ENCODE results near the gene DVL1.

The DVL1 gene

GRCh38 chr1:1365875-1366698, 16.9 kb upstream of the DVL1 start:
- H3K27me3 ChIP-seq (ENCODE audit: insufficient read depth, insufficient read length): no peaks in the 10 kb centered on the region
- no peak for DNase-seq (ENCODE audit: low read depth, low spot score)
- H3K9ac ChIP-seq (ENCODE audit: insufficient read length, low read depth): no peak overlapping the region
- H3K9me3 ChIP-seq (ENCODE audit: insufficient read depth, low read length): peaks cover 9% of the 10 kb centered on the region; the same call in 1 of the 2 replicates
- H3K4me3 ChIP-seq (ENCODE audit: insufficient read length, low read depth): no peak overlapping the region
- peaks cover 4% of the 10 kb centered on the region for H3K4me1 ChIP-seq (ENCODE audit: insufficient read depth, insufficient read length)
- TF ChIP-seq ZNF274 (IDR thresholded peaks at IDR 0.05; ENCODE audit: low read depth, low read length) (no peak), YY1 (IDR thresholded peaks at IDR 0.05; ENCODE audit: insufficient read depth, insufficient read length) (no peak), SUZ12 (IDR thresholded peaks at IDR 0.05; ENCODE audit: extremely low read depth, insufficient read depth, insufficient read length) (no peak)
- H3K36me3 ChIP-seq (ENCODE audit: insufficient read depth, insufficient read length, low read length): peaks cover 6% of the 10 kb centered on the region

GRCh38 chr1:1364266-1364665, 15.0 kb upstream of the DVL1 start:
- H3K4me1 ChIP-seq (ENCODE audit: insufficient read depth, insufficient read length): peaks cover 18% of the 10 kb centered on the region
- no peaks in the 10 kb centered on the region for H3K27me3 ChIP-seq (ENCODE audit: insufficient read depth, insufficient read length)
- H3K9ac ChIP-seq (ENCODE audit: insufficient read length, low read depth): no peak overlapping the region
- H3K36me3 ChIP-seq (ENCODE audit: insufficient read depth, insufficient read length, low read length): no peaks in the 10 kb centered on the region
- peaks cover 9% of the 10 kb centered on the region; the same call in 1 of the 2 replicates for H3K9me3 ChIP-seq (ENCODE audit: insufficient read depth, low read length)
- TF ChIP-seq YY1 (IDR thresholded peaks at IDR 0.05; ENCODE audit: insufficient read depth, insufficient read length) (no peak), SUZ12 (IDR thresholded peaks at IDR 0.05; ENCODE audit: extremely low read depth, insufficient read depth, insufficient read length) (no peak), ZNF274 (IDR thresholded peaks at IDR 0.05; ENCODE audit: low read depth, low read length) (no peak)
- no peak for DNase-seq (ENCODE audit: low read depth, low spot score)
- H3K4me3 ChIP-seq (ENCODE audit: insufficient read length, low read depth): no peak overlapping the region

DNA sequence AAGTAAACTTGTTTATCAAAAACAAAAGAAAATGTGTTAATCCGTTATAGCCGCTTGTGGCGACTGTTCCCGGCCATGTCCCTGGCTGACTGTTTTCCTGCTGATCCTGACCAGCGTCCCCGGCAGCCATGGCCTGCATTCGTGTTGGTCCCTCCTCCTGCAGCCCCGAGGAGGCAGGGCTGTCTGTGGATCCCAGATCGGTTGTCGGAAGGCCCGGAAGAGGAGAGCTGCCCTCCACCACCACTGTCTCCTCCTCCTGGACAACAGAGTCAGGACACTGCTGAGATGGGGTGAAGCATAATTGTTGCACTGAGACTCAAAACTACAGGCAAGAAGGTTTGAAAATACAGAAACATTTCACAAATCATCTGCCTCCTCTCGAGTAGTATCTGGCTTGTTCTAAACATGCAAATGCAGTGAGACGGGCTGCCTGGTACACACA, 12.8 kb upstream of the DVL1 start:
- Histone ChIP-seq H3K27me3 (ENCODE audit: insufficient read depth, insufficient read length) (no peaks in the 10 kb centered on the region), H3K36me3 (ENCODE audit: insufficient read depth, insufficient read length, low read length) (no peaks in the 10 kb centered on the region), H3K4me3 (ENCODE audit: insufficient read length, low read depth) (no peak overlapping the region), H3K4me1 (ENCODE audit: insufficient read depth, insufficient read length) (peaks cover 23% of the 10 kb centered on the region), H3K9me3 (ENCODE audit: insufficient read depth, low read length) (peaks cover 7% of the 10 kb centered on the region; the same call in 1 of the 2 replicates), H3K9ac (ENCODE audit: insufficient read length, low read depth) (no peak overlapping the region)
- TF ChIP-seq YY1 (IDR thresholded peaks at IDR 0.05; ENCODE audit: insufficient read depth, insufficient read length): no peak
- no peak for TF ChIP-seq SUZ12 (IDR thresholded peaks at IDR 0.05; ENCODE audit: extremely low read depth, insufficient read depth, insufficient read length)
- DNase-seq (ENCODE audit: low read depth, low spot score): no peak

DNA sequence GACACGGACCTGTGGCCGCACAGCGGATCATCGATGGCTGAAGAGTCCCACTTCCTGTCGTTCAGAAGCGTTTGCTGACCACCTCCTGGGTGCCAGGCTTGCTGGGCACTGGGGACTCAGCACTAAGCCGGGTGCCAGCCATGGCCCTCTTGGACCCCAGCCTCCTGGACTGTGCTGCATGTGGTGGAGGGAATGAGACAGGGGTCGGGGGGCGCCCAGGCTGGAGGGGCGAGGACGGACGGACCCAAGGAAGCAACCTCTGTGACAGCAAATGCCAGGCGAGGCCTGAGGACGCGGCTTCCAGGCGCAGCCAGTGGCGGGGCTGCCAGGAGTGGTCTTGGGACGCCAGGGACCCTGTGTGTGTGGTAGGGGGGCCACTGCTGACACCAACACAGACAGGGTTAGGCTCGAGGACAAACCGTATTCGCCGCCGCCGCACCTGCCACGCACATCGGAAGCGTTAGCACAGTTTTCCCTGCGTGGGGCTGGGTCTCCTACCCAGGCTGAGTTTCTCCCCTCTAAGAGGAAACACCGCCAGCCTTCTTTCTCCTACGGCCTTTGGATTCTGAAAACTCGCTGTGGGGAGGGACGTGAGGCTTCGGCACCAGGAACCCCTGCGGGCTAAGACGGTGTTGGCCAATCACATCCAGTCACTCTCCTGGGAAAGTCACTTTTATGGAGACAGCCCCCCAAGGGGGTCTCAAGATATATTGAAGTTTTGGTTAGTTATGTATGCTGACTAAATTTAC, 12.2 kb upstream of the DVL1 start:
- H3K9me3 ChIP-seq (ENCODE audit: insufficient read depth, low read length): peaks cover 1% of the 10 kb centered on the region; the same call in 1 of the 2 replicates
- no peak for DNase-seq (ENCODE audit: low read depth, low spot score)
- H3K9ac ChIP-seq (ENCODE audit: insufficient read length, low read depth): no peak overlapping the region
- no peak for TF ChIP-seq YY1 (IDR thresholded peaks at IDR 0.05; ENCODE audit: insufficient read depth, insufficient read length)
- no peak for TF ChIP-seq ZNF274 (IDR thresholded peaks at IDR 0.05; ENCODE audit: low read depth, low read length)
- no peak for TF ChIP-seq SUZ12 (IDR thresholded peaks at IDR 0.05; ENCODE audit: extremely low read depth, insufficient read depth, insufficient read length)
- no peak overlapping the region for H3K4me3 ChIP-seq (ENCODE audit: insufficient read length, low read depth)
- peaks cover 27% of the 10 kb centered on the region for H3K4me1 ChIP-seq (ENCODE audit: insufficient read depth, insufficient read length)
- no peaks in the 10 kb centered on the region for H3K36me3 ChIP-seq (ENCODE audit: insufficient read depth, insufficient read length, low read length)
- H3K27me3 ChIP-seq (ENCODE audit: insufficient read depth, insufficient read length): no peaks in the 10 kb centered on the region

DNA sequence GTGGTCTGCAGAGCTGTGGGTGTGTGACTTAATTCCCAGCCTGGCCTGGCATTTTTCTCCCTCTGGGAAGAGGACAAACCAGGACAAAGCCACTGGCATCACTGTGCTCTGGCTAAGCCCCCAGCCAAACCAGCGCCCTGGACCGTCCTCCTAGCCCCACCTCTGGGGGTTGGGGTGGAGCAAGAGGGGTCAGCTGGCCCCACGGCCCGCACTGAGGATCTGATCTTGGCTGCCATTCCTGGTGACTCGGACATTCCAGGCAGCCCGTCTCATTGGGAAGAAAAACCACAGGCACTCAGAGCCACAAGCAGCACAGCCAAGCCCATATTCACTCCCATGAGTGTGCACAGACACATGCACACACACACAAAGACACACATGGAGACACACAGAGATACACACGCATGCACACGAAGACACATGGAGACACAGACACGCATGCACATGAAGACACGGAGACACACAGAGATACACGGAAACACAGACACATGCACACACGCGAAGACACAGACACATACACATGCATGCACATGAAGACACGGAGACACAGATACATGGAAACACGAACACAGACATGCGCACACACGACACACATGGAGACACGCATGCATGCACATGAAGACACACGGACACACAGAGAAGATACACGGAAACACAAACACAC, 11.4 kb upstream of the DVL1 start:
- no peak overlapping the region for H3K9ac ChIP-seq (ENCODE audit: insufficient read length, low read depth)
- no peak for DNase-seq (ENCODE audit: low read depth, low spot score)
- no peak for TF ChIP-seq ZNF274 (IDR thresholded peaks at IDR 0.05; ENCODE audit: low read depth, low read length)
- no peak for TF ChIP-seq YY1 (IDR thresholded peaks at IDR 0.05; ENCODE audit: insufficient read depth, insufficient read length)
- TF ChIP-seq SUZ12 (IDR thresholded peaks at IDR 0.05; ENCODE audit: extremely low read depth, insufficient read depth, insufficient read length): no peak

GRCh38 chr1:1359664-1360468, 10.6 kb upstream of the DVL1 start:
- Histone ChIP-seq H3K27me3 (ENCODE audit: insufficient read depth, insufficient read length) (no peaks in the 10 kb centered on the region), H3K4me1 (ENCODE audit: insufficient read depth, insufficient read length) (peaks cover 27% of the 10 kb centered on the region), H3K36me3 (ENCODE audit: insufficient read depth, insufficient read length, low read length) (peaks cover under 1% of the 10 kb centered on the region), H3K4me3 (ENCODE audit: insufficient read length, low read depth) (no peak overlapping the region), H3K9ac (ENCODE audit: insufficient read length, low read depth) (peak overlapping the region; percentile 79), H3K9me3 (ENCODE audit: insufficient read depth, low read length) (no peaks in the 10 kb centered on the region)
- TF ChIP-seq YY1 (IDR thresholded peaks at IDR 0.05; ENCODE audit: insufficient read depth, insufficient read length) (no peak), ZNF274 (IDR thresholded peaks at IDR 0.05; ENCODE audit: low read depth, low read length) (no peak), SUZ12 (IDR thresholded peaks at IDR 0.05; ENCODE audit: extremely low read depth, insufficient read depth, insufficient read length) (no peak)
- no peak for DNase-seq (ENCODE audit: low read depth, low spot score)

More for the DNA sequence above, 11.4 kb upstream of the DVL1 start:
- H3K36me3 ChIP-seq (ENCODE audit: insufficient read depth, insufficient read length, low read length): no peaks in the 10 kb centered on the region
- H3K27me3 ChIP-seq (ENCODE audit: insufficient read depth, insufficient read length): no peaks in the 10 kb centered on the region
- H3K4me1 ChIP-seq (ENCODE audit: insufficient read depth, insufficient read length): peaks cover 27% of the 10 kb centered on the region
- H3K4me3 ChIP-seq (ENCODE audit: insufficient read length, low read depth): no peak overlapping the region
- no peaks in the 10 kb centered on the region for H3K9me3 ChIP-seq (ENCODE audit: insufficient read depth, low read length)

Data from NT2/D1 (cell line).